ENCODE measurements around the gene MSL1. TPM values are rescaled to one million over a fixed set of nuclear protein-coding genes. Genes with fewer than 3 reads are reported as not detected.

The MSL1 gene
- total and polyA plus RNA-seq, 8 donors = 29.3 to 322 (median 68.4) TPM

DNA sequence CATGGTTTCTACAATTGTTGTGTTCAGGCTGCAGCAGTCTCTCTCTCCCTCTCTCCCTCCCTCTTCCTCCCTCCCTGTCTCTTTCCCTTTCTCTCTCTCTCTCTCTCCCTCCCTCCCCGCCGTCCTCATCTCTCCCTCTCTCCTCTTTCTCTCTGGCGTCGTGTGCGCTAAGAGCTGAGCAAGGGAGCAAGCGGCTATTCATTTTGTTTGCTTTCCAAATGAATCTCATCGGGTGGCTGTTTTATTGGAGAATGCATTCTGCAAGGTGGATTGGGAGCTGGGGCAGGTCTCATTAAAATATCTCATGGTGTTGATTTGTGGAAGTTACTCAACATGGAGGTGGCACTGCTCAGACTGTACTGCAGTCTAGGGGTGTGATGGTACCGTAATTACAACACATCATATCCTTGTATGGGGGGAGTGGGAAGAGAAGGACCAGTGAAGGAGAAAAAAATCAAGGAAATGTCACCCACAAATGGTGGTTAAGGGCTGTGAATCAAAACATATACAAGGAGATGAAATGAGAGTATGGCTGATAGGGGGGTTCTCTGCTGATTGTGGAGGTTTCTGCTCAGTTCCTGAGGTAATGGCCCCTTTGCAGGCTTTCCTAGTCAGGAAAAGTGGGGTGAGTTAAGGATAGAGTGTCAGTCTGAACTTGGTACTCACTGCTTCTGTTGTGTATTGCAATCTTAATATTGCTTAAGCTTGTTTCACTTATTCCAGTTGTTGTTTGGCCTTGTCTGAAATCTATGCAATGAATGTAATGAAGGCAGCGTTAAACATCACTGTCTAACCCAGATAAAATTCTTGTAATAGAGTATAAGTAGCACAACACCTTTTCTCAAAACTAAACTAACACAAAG lies 2.7 kb downstream of the MSL1 start:
- DNase-seq = peak in 1 of 2 donors; percentile 55
- Histone ChIP-seq H3K36me3 (peaks cover 27 to 43% (median 42%) of the 10 kb centered on the region in 4 donors), H3K4me1 (peaks cover 24 to 61% (median 37%) of the 10 kb centered on the region in 4 donors), H3K27ac (peak overlapping the region; percentile 54 to 99 (median 98)), H3K4me3 (peak overlapping the region; percentile 88 to 100 (median 97)), H3K9me3 (no peaks in the 10 kb centered on the region), H3K27me3 (no peaks in the 10 kb centered on the region)
- intact Hi-C loops (cut with DNase I; ENCODE audit: low total_unique reads) = no loop called here
- WGBS, 5 donors = 2 to 6% (median 5%) methylated on average over 9 of the region's 9 CpGs
- TF ChIP-seq POLR2AphosphoS5 (IDR thresholded peaks at IDR 0.05) (no peak), POLR2A (IDR thresholded peaks at IDR 0.05) (no peak), EP300 (IDR thresholded peaks at IDR 0.05) (no peak)
- TF ChIP-seq, protein P1, sequence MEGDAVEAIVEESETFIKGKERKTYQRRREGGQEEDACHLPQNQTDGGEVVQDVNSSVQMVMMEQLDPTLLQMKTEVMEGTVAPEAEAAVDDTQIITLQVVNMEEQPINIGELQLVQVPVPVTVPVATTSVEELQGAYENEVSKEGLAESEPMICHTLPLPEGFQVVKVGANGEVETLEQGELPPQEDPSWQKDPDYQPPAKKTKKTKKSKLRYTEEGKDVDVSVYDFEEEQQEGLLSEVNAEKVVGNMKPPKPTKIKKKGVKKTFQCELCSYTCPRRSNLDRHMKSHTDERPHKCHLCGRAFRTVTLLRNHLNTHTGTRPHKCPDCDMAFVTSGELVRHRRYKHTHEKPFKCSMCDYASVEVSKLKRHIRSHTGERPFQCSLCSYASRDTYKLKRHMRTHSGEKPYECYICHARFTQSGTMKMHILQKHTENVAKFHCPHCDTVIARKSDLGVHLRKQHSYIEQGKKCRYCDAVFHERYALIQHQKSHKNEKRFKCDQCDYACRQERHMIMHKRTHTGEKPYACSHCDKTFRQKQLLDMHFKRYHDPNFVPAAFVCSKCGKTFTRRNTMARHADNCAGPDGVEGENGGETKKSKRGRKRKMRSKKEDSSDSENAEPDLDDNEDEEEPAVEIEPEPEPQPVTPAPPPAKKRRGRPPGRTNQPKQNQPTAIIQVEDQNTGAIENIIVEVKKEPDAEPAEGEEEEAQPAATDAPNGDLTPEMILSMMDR (IDR thresholded peaks at IDR 0.05) = no peak

DNA sequence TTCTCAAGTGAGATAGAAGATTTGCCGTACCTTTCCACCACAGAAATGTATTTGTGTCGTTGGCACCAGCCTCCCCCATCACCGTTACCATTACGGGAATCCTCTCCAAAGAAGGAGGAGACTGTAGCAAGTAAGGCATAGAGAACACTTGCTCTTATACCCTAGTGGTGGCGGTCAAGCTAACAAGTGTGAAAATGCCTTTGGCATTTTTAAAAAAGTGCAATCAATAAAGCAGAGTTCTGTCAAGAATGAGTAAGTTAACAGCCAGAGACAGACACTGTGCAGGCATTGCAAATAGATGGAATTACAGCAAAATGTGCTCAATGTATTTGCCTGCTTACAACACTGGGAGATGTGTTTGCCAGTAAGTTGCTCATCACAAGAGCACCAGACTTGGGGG lies 7.7 kb downstream of the MSL1 start:
- Histone ChIP-seq H3K36me3 (peaks cover 63 to 93% (median 92%) of the 10 kb centered on the region in 4 donors), H3K27ac (peak overlapping the region in 2 of 5 donors; percentile 8 to 75), H3K4me1 (peaks cover 12 to 79% (median 24%) of the 10 kb centered on the region in 4 donors), H3K9me3 (no peaks in the 10 kb centered on the region), H3K27me3 (no peaks in the 10 kb centered on the region), H3K4me3 (no peak overlapping the region)
- 79 to 86% (median 81%) methylated on average over 5 of the region's 5 CpGs for WGBS, 5 donors
- TF ChIP-seq EP300 (IDR thresholded peaks at IDR 0.05) (no peak), POLR2AphosphoS5 (IDR thresholded peaks at IDR 0.05) (no peak), POLR2A (IDR thresholded peaks at IDR 0.05) (no peak)
- TF ChIP-seq, protein P1 (IDR thresholded peaks at IDR 0.05) = no peak
- intact Hi-C loops (cut with DNase I; ENCODE audit: low total_unique reads) = no loop called here
- DNase-seq = no peak

DNA sequence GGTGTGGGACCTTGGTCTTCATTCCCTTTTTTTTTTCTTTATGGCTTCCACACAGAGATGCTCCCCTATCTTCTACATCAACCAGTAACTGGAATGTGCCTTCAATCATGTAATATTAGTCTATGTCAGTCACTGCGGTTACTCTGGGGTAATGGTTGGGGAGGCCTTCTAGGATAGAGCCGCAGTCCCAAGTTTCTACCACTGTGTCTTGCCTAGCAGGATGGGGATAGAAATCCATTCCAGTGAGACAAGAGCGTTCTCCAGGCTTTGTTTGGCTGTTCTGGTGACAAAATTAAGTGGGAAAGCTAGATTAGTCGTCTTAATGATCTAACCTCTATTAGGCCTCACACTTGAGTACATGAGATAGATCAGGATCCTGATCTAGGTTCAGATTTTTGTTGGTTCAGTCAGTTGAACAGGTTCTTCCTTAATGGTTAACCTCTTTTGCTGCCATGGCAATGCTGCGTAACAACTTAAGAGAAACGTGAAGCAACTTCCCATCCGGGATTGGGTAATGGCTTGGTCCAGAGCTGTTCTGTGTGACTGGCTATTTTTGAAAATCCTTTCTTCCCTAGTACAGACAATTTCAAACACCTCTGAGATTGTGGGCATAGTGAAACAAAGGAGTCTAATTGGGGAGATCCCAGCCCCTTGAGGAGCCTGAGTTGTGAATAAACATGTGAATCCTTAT lies 8.7 kb downstream of the MSL1 start:
- intact Hi-C loops (cut with DNase I; ENCODE audit: low total_unique reads) = loop anchor here (5.0 kb wide), 1 partner anchor 37 kb away; no protein-coding TSS in a partner anchor
- H3K4me1 ChIP-seq = peaks cover 2 to 79% (median 18%) of the 10 kb centered on the region in 4 donors
- H3K9me3 ChIP-seq = no peaks in the 10 kb centered on the region
- 76 to 88% (median 83%) methylated on average over 7 of the region's 7 CpGs for WGBS, 5 donors
- H3K4me3 ChIP-seq = no peak overlapping the region
- H3K36me3 ChIP-seq = peaks cover 70 to 100% (median 100%) of the 10 kb centered on the region in 4 donors
- H3K27ac ChIP-seq = peak overlapping the region in 4 of 5 donors; percentile 19 to 75 (median 44)
- no peaks in the 10 kb centered on the region for H3K27me3 ChIP-seq
- peak; percentile 43 to 47 for DNase-seq
- TF ChIP-seq, protein P1 (IDR thresholded peaks at IDR 0.05) = no peak
- no peak for TF ChIP-seq POLR2AphosphoS5 (IDR thresholded peaks at IDR 0.05)
- no peak for TF ChIP-seq POLR2A (IDR thresholded peaks at IDR 0.05)
- no peak for TF ChIP-seq EP300 (IDR thresholded peaks at IDR 0.05)

DNA sequence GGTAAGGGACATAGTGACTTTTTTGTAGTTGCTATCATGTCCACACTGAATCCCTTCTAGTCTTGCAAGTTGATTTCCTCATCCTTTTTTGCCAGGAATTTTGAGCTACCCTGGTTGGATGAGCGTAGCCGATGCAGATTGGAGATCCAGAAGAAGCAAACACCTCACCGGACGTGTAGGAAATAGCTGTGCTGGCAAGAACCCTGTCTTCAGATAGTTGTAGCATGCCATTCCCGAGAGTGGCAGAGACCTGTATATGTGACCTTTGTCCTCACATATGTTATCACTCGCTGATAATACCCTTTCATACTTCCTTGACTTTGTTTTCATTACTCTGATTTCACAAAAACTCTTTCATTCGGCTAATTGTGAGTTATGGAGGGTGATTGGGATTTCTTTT lies 12.4 kb downstream of the MSL1 start:
- peak; percentile 47 to 60 for DNase-seq
- Histone ChIP-seq H3K9me3 (no peaks in the 10 kb centered on the region), H3K27me3 (no peaks in the 10 kb centered on the region), H3K4me1 (peaks cover 7 to 83% (median 21%) of the 10 kb centered on the region in 4 donors), H3K4me3 (no peak overlapping the region), H3K27ac (peak overlapping the region; percentile 8 to 61 (median 58)), H3K36me3 (peaks cover 46 to 87% (median 82%) of the 10 kb centered on the region in 4 donors)
- intact Hi-C loops (cut with DNase I; ENCODE audit: low total_unique reads) = loop anchor here (5.0 kb wide), 1 partner anchor 33 kb away; no protein-coding TSS in a partner anchor
- 27 to 56% (median 33%) methylated on average over 7 of the region's 7 CpGs for WGBS, 5 donors
- TF ChIP-seq, protein P1 (IDR thresholded peaks at IDR 0.05) = no peak
- TF ChIP-seq POLR2AphosphoS5 (IDR thresholded peaks at IDR 0.05) (peak in 2 of 3 donors; percentile 12 to 52), POLR2A (IDR thresholded peaks at IDR 0.05) (no peak), EP300 (IDR thresholded peaks at IDR 0.05) (no peak)
